Measurements from ENCODE around the gene CREB5. TPM values are rescaled to one million over a fixed set of nuclear protein-coding genes. Genes with fewer than 3 reads are reported as not detected.

The CREB5 gene
- total RNA-seq, 2 experiments from 2014 or later, result not detected

GRCh38 chr7:28408960-28409715 is 3.2 kb upstream of the CREB5 start:
- Mint-ChIP-seq H3K36me3 (ENCODE audit: low read depth) (peaks cover 4% of the 10 kb centered on the region), H3K4me3 (peak overlapping the region; percentile 73), H3K4me1 (ENCODE audit: low read depth) (peaks cover 21% of the 10 kb centered on the region), H3K27ac (no peak overlapping the region), H3K27me3 (ENCODE audit: low read depth) (peaks cover 56% of the 10 kb centered on the region), H3K9me3 (ENCODE audit: insufficient read depth) (no peaks in the 10 kb centered on the region)
- DNase-seq (peak; percentile 74), ATAC-seq (peak; percentile 73)
- ChIA-PET CTCF (no interaction called here), POLR2A (no interaction called here)

GRCh38 chr7:28409716-28410627 is 2.3 kb upstream of the CREB5 start:
- Mint-ChIP-seq H3K4me1 (ENCODE audit: low read depth) (peaks cover 21% of the 10 kb centered on the region), H3K4me3 (peak overlapping the region; percentile 73), H3K9me3 (ENCODE audit: insufficient read depth) (no peaks in the 10 kb centered on the region), H3K27ac (no peak overlapping the region), H3K36me3 (ENCODE audit: low read depth) (peaks cover 4% of the 10 kb centered on the region), H3K27me3 (ENCODE audit: low read depth) (peaks cover 57% of the 10 kb centered on the region)
- ChIA-PET POLR2A (no interaction called here), CTCF (no interaction called here)
- ATAC-seq (peak; percentile 26), DNase-seq (no peak)

- Mint-ChIP-seq H3K9me3 (ENCODE audit: insufficient read depth) (no peaks in the 10 kb centered on the region), H3K4me3 (peak overlapping the region; percentile 50), H3K36me3 (ENCODE audit: low read depth) (peaks cover 4% of the 10 kb centered on the region), H3K27me3 (ENCODE audit: low read depth) (peaks cover 61% of the 10 kb centered on the region), H3K27ac (no peak overlapping the region), H3K4me1 (ENCODE audit: low read depth) (peaks cover 21% of the 10 kb centered on the region)
- CTCF ChIA-PET, result interaction anchor here (1.9 kb wide), 1 partner anchor 516 kb away, joined by 6 read pairs; no protein-coding TSS in a partner anchor
- DNase-seq, result no peak
- POLR2A ChIA-PET, result no interaction called here
- no peak for ATAC-seq
Measured at GRCh38 chr7:28410628-28411531, 1.4 kb upstream of the CREB5 start.

GRCh38 chr7:28413011-28413410 is 693 bp downstream of the CREB5 start:
- H3K27me3 Mint-ChIP-seq (ENCODE audit: low read depth), result peaks cover 62% of the 10 kb centered on the region
- no peak for ATAC-seq
- CTCF ChIA-PET, result interaction anchor here (0.9 kb wide), 1 partner anchor 975 kb away, joined by 3 read pairs; no protein-coding TSS in a partner anchor
- no peak overlapping the region for H3K27ac Mint-ChIP-seq
- H3K9me3 Mint-ChIP-seq (ENCODE audit: insufficient read depth), result no peaks in the 10 kb centered on the region
- peaks cover 4% of the 10 kb centered on the region for H3K36me3 Mint-ChIP-seq (ENCODE audit: low read depth)
- H3K4me3 Mint-ChIP-seq, result no peak overlapping the region
- POLR2A ChIA-PET, result no interaction called here
- DNase-seq, result no peak
- H3K4me1 Mint-ChIP-seq (ENCODE audit: low read depth), result peaks cover 21% of the 10 kb centered on the region

- no peaks in the 10 kb centered on the region for H3K9me3 Mint-ChIP-seq (ENCODE audit: insufficient read depth)
- CTCF ChIA-PET, result no interaction called here
Measured at GRCh38 chr7:28414453-28414852, 2.1 kb downstream of the CREB5 start.

GRCh38 chr7:28417321-28417940 is 5.1 kb downstream of the CREB5 start:
- H3K9me3 Mint-ChIP-seq (ENCODE audit: insufficient read depth), result no peaks in the 10 kb centered on the region
- no peaks in the 10 kb centered on the region for H3K4me1 Mint-ChIP-seq (ENCODE audit: low read depth)
- POLR2A ChIA-PET, result no interaction called here
- DNase-seq, result no peak
- H3K27me3 Mint-ChIP-seq (ENCODE audit: low read depth), result peaks cover 35% of the 10 kb centered on the region
- CTCF ChIA-PET, result no interaction called here
- no peak for ATAC-seq
- no peaks in the 10 kb centered on the region for H3K36me3 Mint-ChIP-seq (ENCODE audit: low read depth)
- no peak overlapping the region for H3K4me3 Mint-ChIP-seq
- H3K27ac Mint-ChIP-seq, result no peak overlapping the region

More at GRCh38 chr7:28414453-28414852, 2.1 kb downstream of the CREB5 start:
- H3K4me1 Mint-ChIP-seq (ENCODE audit: low read depth), result peaks cover 17% of the 10 kb centered on the region
- DNase-seq (no peak), ATAC-seq (no peak)
- H3K27ac Mint-ChIP-seq, result no peak overlapping the region
- peaks cover 1% of the 10 kb centered on the region for H3K36me3 Mint-ChIP-seq (ENCODE audit: low read depth)
- no peak overlapping the region for H3K4me3 Mint-ChIP-seq
- POLR2A ChIA-PET, result no interaction called here
- H3K27me3 Mint-ChIP-seq (ENCODE audit: low read depth), result peaks cover 55% of the 10 kb centered on the region

GRCh38 chr7:28418311-28418710 is 6.0 kb downstream of the CREB5 start:
- Mint-ChIP-seq H3K27me3 (ENCODE audit: low read depth) (peaks cover 33% of the 10 kb centered on the region), H3K36me3 (ENCODE audit: low read depth) (no peaks in the 10 kb centered on the region)

GRCh38 chr7:28418966-28419365 is 6.6 kb downstream of the CREB5 start:
- peaks cover 28% of the 10 kb centered on the region for H3K27me3 Mint-ChIP-seq (ENCODE audit: low read depth)
- ChIA-PET CTCF (no interaction called here), POLR2A (no interaction called here)
- ATAC-seq, result no peak
- H3K27ac Mint-ChIP-seq, result no peak overlapping the region
- no peaks in the 10 kb centered on the region for H3K4me1 Mint-ChIP-seq (ENCODE audit: low read depth)
- H3K36me3 Mint-ChIP-seq (ENCODE audit: low read depth), result no peaks in the 10 kb centered on the region
- no peaks in the 10 kb centered on the region for H3K9me3 Mint-ChIP-seq (ENCODE audit: insufficient read depth)
- no peak for DNase-seq
- H3K4me3 Mint-ChIP-seq, result no peak overlapping the region

More at GRCh38 chr7:28418311-28418710, 6.0 kb downstream of the CREB5 start:
- ATAC-seq (no peak), DNase-seq (no peak)
- no peaks in the 10 kb centered on the region for H3K9me3 Mint-ChIP-seq (ENCODE audit: insufficient read depth)
- H3K4me1 Mint-ChIP-seq (ENCODE audit: low read depth), result no peaks in the 10 kb centered on the region
- H3K27ac Mint-ChIP-seq, result no peak overlapping the region
- CTCF ChIA-PET, result no interaction called here
- POLR2A ChIA-PET, result no interaction called here
- no peak overlapping the region for H3K4me3 Mint-ChIP-seq

- H3K4me1 Mint-ChIP-seq (ENCODE audit: low read depth), result no peaks in the 10 kb centered on the region
- no peaks in the 10 kb centered on the region for H3K9me3 Mint-ChIP-seq (ENCODE audit: insufficient read depth)
- H3K36me3 Mint-ChIP-seq (ENCODE audit: low read depth), result no peaks in the 10 kb centered on the region
- ChIA-PET POLR2A (no interaction called here), CTCF (no interaction called here)
- ATAC-seq (no peak), DNase-seq (no peak)
- peaks cover 26% of the 10 kb centered on the region for H3K27me3 Mint-ChIP-seq (ENCODE audit: low read depth)
- H3K4me3 Mint-ChIP-seq, result no peak overlapping the region
- no peak overlapping the region for H3K27ac Mint-ChIP-seq
Measured at GRCh38 chr7:28419716-28420115, 7.4 kb downstream of the CREB5 start.

- Mint-ChIP-seq H3K27me3 (ENCODE audit: low read depth) (peaks cover 16% of the 10 kb centered on the region), H3K9me3 (ENCODE audit: insufficient read depth) (no peaks in the 10 kb centered on the region), H3K36me3 (ENCODE audit: low read depth) (no peaks in the 10 kb centered on the region), H3K27ac (no peak overlapping the region), H3K4me1 (ENCODE audit: low read depth) (no peaks in the 10 kb centered on the region), H3K4me3 (no peak overlapping the region)
- POLR2A ChIA-PET, result no interaction called here
- DNase-seq (no peak), ATAC-seq (no peak)
- CTCF ChIA-PET, result no interaction called here
Measured at GRCh38 chr7:28423112-28423511, 10.8 kb downstream of the CREB5 start.

- ChIA-PET CTCF (no interaction called here), POLR2A (no interaction called here)
- Mint-ChIP-seq H3K9me3 (ENCODE audit: insufficient read depth) (no peaks in the 10 kb centered on the region), H3K4me1 (ENCODE audit: low read depth) (no peaks in the 10 kb centered on the region), H3K36me3 (ENCODE audit: low read depth) (no peaks in the 10 kb centered on the region), H3K27me3 (ENCODE audit: low read depth) (peaks cover 16% of the 10 kb centered on the region), H3K4me3 (no peak overlapping the region), H3K27ac (no peak overlapping the region)
- ATAC-seq, result no peak
- DNase-seq, result no peak
Measured at GRCh38 chr7:28423918-28424514, 11.7 kb downstream of the CREB5 start.
